Pancreas (tissue), 10 donors: ENCODE measurements around the gene ETS2. TPM values are rescaled to one million over a fixed set of nuclear protein-coding genes. Genes with fewer than 3 reads are reported as not detected.

Experiments used
- ATAC-seq, 4 donors: fragments of 200-7000 bp; cut with Tn5 transposase; one replicate each; pipeline versions ENCODE4 v1.8.0 to v1.9.1; 2020; ENCODE audit warnings: mild to moderate bottlenecking in 4 of 4, moderate library complexity in 4 of 4
- DNase-seq, 6 donors: peaks; one replicate each; pipeline ENCODE4 v3.0.0-alpha.2; 2020
- FAIRE-seq: peaks from 2 replicates; lab custom pipeline; 2012; peaks lifted over from hg19 to GRCh38; lab: Jason Lieb, UNC
- H3K27ac ChIP-seq, 4 donors: fragments of 200-600 bp; sonication (generic); 1 replicate in 3 of 4; 2 replicates in 1 of 4; pipeline versions ENCODE4 v1.5.0 to v1.8.0; 2020
- H3K27me3 ChIP-seq, 4 donors: fragments of 200-600 bp; one replicate each; pipeline ENCODE4 v1.8.0; 2021
- H3K36me3 ChIP-seq, 3 donors: fragments of 200-600 bp; sonication (generic) in 1 of 3; one replicate each; pipeline versions ENCODE4 v1.5.0 to v1.8.0; 2020 to 2021
- H3K4me1 ChIP-seq, 3 donors: fragments of 200-600 bp; one replicate each; pipeline ENCODE4 v1.8.0; 2021
- H3K4me3 ChIP-seq, 4 donors: fragments of 200-600 bp; sonication (generic) in 2 of 4; one replicate each; pipeline versions ENCODE4 v1.5.0 to v1.8.0; 2020 to 2021
- H3K9me3 ChIP-seq, 4 donors: fragments of 200-600 bp; one replicate each; pipeline ENCODE4 v1.8.0; 2021
- CTCF ChIP-seq, 4 donors: fragments of 200-600 bp; sonication (generic) in 3 of 4; IDR thresholded peaks; one replicate each; pipeline versions ENCODE4 v1.5.0 to v1.8.0; 2021; ENCODE audit warnings: antibody characterized with exemption in 4 of 4
- WGBS, 2 donors: extraction: QIAGEN DNeasy Blood & Tissue Kit; methylation state at CpG; one replicate each; pipeline ENCODE4 v1.1.7; 2013; 5-methylcytosine and 5-hydroxymethylcytosine counted together
- intact Hi-C, 3 donors: fragments of 100-400 bp; cut with DNase I; formaldehyde crosslinking; loops; one replicate each; pipeline versions ENCODE4 v1.11.1 to v1.14.2; 2022
- polyA plus RNA-seq, 2 donors: library from polyadenylated mRNA; stranded (reverse); fragments of 200-250 nt; gene quantifications; one replicate each; pipeline ENCODE4 v1.2.3, GENCODE V29; 2013
- total RNA-seq, 6 donors: library from RNA; stranded (reverse); fragmentation: NEBNext Ultra II Directional in 4 of 6; extraction: Animal tissue kit (Norgen Biotek cat#: 25700) in 4 of 6; gene quantifications; one replicate each; pipeline versions ENCODE4 v1.2.1 to v1.2.4, GENCODE V29; 2021 to 2023
- donor health status: healthy with polysubstance abuse.
- donor health status: DM: no; HTN: no; CAD: no; lungs with moderate emphysema.
- donor health status: DM: no; HTN: no; CAD: no.
- donor health status: control.
- donor health status: control.
- donor health status: Bipolar disorder and iron deficiency.
- donor health status: DM: yes; HTN: yes; CAD: no.
- donor health status: DM: no; HTN: no; CAD: no.
- donor health status: DM: no; HTN: no; CAD: no.
- donor health status: DM: yes; HTN: yes; CAD: no.

Gene ETS2
- total and polyA plus RNA-seq, 8 donors: 10.6 to 30.0 (median 17.9) TPM

GRCh38 chr21:38793926-38794713 is 11.6 kb upstream of the ETS2 start:
- ATAC-seq (peak; percentile 43 to 81 (median 77)), FAIRE-seq (no peak), DNase-seq (peak in 1 of 6 donors; percentile 42)
- Histone ChIP-seq H3K36me3 (no peaks in the 10 kb centered on the region), H3K9me3 (no peaks in the 10 kb centered on the region), H3K4me3 (no peak overlapping the region), H3K27ac (no peak overlapping the region), H3K27me3 (peaks cover 0 to 3% (median 0%) of the 10 kb centered on the region in 4 donors), H3K4me1 (peaks cover 0 to 8% (median 0%) of the 10 kb centered on the region in 3 donors)
- WGBS, 2 donors: 71 to 75% methylated on average over 16 of the region's 16 CpGs
- intact Hi-C loops: no loop called here
- no peak for TF ChIP-seq CTCF (IDR thresholded peaks at IDR 0.05)

- 73 to 86% methylated on average over 6 of the region's 6 CpGs for WGBS, 2 donors
- H3K27me3 ChIP-seq: peaks cover 0 to 3% (median 0%) of the 10 kb centered on the region in 4 donors
- no peak for FAIRE-seq
- intact Hi-C loops: no loop called here
- H3K4me1 ChIP-seq: peaks cover 0 to 8% (median 0%) of the 10 kb centered on the region in 3 donors
- DNase-seq: peak in 1 of 6 donors; percentile 37
- H3K27ac ChIP-seq: no peak overlapping the region
- peak in 2 of 4 donors; percentile 26 to 78 for ATAC-seq
- no peaks in the 10 kb centered on the region for H3K9me3 ChIP-seq
- no peak for TF ChIP-seq CTCF (IDR thresholded peaks at IDR 0.05)
- H3K4me3 ChIP-seq: no peak overlapping the region
- H3K36me3 ChIP-seq: no peaks in the 10 kb centered on the region
Observed at GRCh38 chr21:38794978-38795377, 10.8 kb upstream of the ETS2 start.

- H3K36me3 ChIP-seq: no peaks in the 10 kb centered on the region
- no peak overlapping the region for H3K4me3 ChIP-seq
- 77 to 89% methylated on average over 8 of the region's 8 CpGs for WGBS, 2 donors
- peaks cover 0 to 8% (median 0%) of the 10 kb centered on the region in 3 donors for H3K4me1 ChIP-seq
- H3K27ac ChIP-seq: no peak overlapping the region
- ATAC-seq (no peak), FAIRE-seq (no peak), DNase-seq (no peak)
- H3K27me3 ChIP-seq: peaks cover 0 to 3% (median 0%) of the 10 kb centered on the region in 4 donors
- H3K9me3 ChIP-seq: no peaks in the 10 kb centered on the region
- TF ChIP-seq CTCF (IDR thresholded peaks at IDR 0.05): no peak
- intact Hi-C loops: no loop called here
Observed at GRCh38 chr21:38795475-38795874, 10.3 kb upstream of the ETS2 start.

- FAIRE-seq (no peak), DNase-seq (no peak)
Observed at GRCh38 chr21:38796424-38796823, 9.3 kb upstream of the ETS2 start.

More at GRCh38 chr21:38796424-38796823, 9.3 kb upstream of the ETS2 start:
- no peaks in the 10 kb centered on the region for H3K36me3 ChIP-seq
- H3K9me3 ChIP-seq: no peaks in the 10 kb centered on the region
- peaks cover 0 to 3% (median 0%) of the 10 kb centered on the region in 4 donors for H3K27me3 ChIP-seq
- intact Hi-C loops: no loop called here
- no peak overlapping the region for H3K4me3 ChIP-seq
- no peak overlapping the region for H3K27ac ChIP-seq
- peaks cover 0 to 8% (median 0%) of the 10 kb centered on the region in 3 donors for H3K4me1 ChIP-seq
- 85 to 87% methylated on average over 5 of the region's 5 CpGs for WGBS, 2 donors
- no peak for TF ChIP-seq CTCF (IDR thresholded peaks at IDR 0.05)
- ATAC-seq: no peak
